HG03196 (cell line): ENCODE results near the gene STXBP5.
A peak's percentile ranks its signal among the peaks of the same experiment; 100 is the strongest.

Source experiments
- ATAC-seq: cut with Tn5 transposase; IDR thresholded peaks from one replicate; pipeline ENCODE4 v1.9.1; 2021; ENCODE audit not compliant: unreplicated experiment

Gene STXBP5

GRCh38 chr6:147283460-147283859 is 79.2 kb downstream of the STXBP5 start:
- ATAC-seq = no peak

- ATAC-seq = no peak
Measured at GRCh38 chr6:147285087-147285855, 81.1 kb downstream of the STXBP5 start.

- ATAC-seq = no peak
Measured at GRCh38 chr6:147287869-147288271, 83.7 kb downstream of the STXBP5 start.

GRCh38 chr6:147297124-147297523 is 92.9 kb downstream of the STXBP5 start:
- no peak for ATAC-seq

DNA sequence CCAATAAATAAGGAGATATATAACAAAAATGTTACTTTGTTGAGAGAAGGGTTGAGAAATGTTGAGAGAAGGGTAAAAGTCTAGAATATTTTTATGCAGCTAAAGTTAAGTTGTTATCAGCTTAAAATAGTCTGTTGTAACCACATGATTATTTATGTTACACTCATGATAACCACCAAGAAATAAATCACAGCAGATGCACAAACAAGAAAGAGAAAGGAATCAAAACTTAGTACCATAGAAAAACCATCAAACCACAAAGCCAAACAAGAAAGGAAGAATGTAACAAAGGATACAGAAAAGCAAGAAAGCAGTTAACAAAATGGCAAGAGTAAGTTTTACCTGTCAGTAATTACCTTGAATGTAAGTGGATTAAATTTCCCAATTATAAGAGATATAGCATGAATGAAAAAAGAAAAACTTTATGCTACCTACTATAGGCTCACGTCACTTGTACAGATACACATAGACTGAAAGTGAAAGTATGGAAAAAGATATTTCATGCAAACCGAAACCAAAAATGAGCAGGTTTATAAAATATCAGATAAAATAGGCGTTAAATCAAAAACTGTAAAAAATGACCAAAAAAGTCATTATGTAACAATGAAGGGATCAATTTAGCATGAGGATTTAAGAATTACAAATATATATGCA is 93.6 kb downstream of the STXBP5 start:
- no peak for ATAC-seq

GRCh38 chr6:147298461-147298860 is 94.2 kb downstream of the STXBP5 start:
- ATAC-seq = no peak

DNA sequence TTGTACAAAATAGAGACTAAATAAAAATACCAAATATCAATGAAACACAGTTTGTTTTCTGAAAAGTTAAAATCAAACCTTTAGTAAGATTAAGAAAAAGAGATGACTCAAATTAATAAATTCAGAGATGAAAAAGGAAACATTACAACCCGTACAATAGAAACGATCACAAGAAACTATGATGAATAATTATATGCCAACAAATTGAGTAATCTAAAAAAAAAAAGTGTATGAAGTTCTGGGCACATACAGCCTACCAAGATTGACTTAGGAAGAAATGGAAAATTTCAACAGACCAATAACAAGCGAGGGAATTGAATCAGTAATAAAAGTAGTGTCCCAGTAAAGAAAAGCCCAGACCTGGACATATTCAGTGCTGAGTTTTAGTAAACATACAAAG is 94.8 kb downstream of the STXBP5 start:
- ATAC-seq = no peak

- no peak for ATAC-seq
Measured at GRCh38 chr6:147301070-147301469, 96.9 kb downstream of the STXBP5 start.

- ATAC-seq = no peak
Measured at GRCh38 chr6:147304016-147304415, 99.8 kb downstream of the STXBP5 start.

- ATAC-seq = no peak
Measured at GRCh38 chr6:147310521-147310920, 106.3 kb downstream of the STXBP5 start.

DNA sequence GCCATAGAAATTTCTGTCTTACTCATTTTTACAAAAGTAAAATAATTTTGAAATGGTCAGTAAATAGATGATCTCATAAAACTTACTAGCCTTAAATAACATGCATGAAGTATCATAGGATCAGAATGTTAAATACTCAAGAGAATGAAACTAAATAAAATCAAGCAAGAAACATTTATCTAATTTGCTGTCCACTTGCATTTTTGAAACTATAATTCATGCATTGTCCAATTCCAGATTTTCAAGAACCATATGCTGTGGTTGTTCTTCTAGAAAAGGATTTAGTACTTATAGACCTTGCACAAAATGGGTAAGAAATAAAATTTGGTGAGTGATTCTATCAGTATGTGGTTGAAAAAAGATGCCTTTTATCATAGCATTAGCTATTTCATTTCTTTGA is 107.0 kb downstream of the STXBP5 start:
- ATAC-seq = no peak

DNA sequence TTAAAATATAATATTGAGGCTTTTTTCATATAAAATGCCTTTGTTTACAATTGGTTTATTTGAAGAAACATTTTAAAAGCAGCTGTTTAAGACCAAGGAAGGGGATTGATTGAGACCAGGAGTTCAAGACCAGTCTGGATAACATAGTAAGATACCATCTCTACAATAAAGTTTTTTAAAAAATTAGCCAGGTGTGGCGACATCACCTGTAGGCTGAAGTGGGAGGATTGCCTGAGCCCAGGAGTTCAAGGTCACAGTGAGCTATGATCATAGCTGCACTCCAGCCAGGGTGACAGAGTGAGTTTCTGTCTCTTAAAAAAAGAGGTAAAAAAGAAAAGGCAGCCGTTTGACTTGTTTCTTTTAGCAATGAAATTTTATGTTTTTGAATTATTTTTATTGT is 117.0 kb downstream of the STXBP5 start:
- ATAC-seq = no peak

DNA sequence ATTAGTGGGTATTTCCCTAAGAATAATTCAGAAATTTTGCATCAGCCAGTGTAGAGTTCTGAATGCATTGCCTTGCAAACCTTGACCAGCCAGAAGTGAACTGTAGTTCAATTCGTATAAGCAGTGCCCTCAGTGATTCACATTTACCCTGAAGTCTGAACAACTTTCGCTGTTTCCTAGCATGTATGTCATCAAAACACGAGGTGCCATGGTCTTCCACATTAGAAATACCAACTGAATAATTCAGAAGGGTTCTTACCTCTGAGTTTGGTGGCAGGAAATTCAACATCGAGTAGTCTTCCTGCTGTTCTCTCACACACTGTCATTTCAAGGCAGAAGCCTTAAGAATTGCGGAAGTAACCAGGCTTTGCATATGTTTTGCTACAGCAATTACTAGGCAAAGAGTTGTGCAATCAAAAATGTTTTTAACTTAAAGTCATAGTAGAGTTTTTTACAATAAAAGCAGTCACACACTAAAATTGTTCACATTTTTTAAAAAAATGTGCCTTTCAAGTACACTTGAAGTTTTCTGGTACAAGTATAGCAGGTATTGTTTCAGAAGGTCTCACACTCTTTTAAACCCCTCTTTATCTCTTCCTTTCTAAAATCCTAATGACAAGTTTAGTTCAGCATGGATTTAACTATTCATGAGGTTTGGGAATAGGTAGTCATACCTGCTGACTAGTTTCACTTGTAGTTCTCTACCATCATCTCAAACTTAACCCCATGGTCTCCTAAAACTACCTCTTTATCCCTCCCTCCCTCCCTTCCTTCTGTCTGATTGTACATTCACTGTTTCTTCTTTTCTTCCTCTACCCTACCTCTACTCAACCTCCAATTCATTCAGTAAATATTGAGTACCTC is 118.3 kb downstream of the STXBP5 start:
- peak; percentile 98 for ATAC-seq

GRCh38 chr6:147325557-147325956 is 121.3 kb downstream of the STXBP5 start:
- no peak for ATAC-seq

- ATAC-seq = no peak
Measured at GRCh38 chr6:147331401-147331800, 127.2 kb downstream of the STXBP5 start.

DNA sequence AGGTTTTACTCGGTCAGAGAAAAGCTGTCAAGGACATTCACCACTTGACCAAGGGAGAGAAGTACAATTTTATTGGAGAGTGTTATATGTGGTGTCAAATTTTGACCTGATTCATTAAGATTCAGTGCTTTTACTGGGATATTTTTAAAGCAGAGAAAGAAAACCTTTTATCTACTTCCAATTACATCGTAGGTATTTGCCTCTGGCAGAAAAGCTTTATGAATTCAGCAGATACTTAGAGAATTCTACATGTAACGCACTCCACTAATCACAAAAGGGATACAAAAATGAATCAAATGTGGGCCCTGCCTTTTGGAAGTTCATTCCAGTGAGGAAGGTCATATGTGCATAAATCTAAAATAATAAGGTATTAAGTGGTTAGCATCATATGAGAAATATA is 133.7 kb downstream of the STXBP5 start:
- no peak for ATAC-seq

- ATAC-seq = no peak
Measured at GRCh38 chr6:147341486-147341885, 137.3 kb downstream of the STXBP5 start.

- ATAC-seq = no peak
Measured at GRCh38 chr6:147345902-147346301, 141.7 kb downstream of the STXBP5 start.

GRCh38 chr6:147347179-147347881 is 143.1 kb downstream of the STXBP5 start:
- no peak for ATAC-seq

GRCh38 chr6:147347882-147348575 is 143.8 kb downstream of the STXBP5 start:
- no peak for ATAC-seq
